ENCODE data around the gene NLGN3.

NLGN3 gene

DNA sequence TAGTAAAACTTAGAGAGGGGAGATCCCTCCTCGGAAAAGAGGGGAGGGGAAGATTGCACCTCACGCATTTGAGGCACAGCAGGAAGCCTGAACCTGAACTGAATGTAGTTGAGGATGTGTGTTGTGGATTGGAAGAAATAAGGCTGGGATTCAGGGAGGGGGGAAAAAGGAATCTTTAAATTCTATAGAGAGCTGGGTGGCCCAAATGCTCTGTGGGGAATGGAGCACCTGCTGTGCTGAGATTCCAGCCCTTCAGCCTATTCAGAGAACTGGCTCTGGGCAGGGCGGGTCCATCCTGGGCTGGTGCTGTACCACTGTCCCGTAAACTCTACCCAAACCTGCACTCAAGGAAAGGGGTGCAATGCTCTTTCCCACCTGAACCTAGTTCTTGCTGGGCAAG is 44.9 kb upstream of the NLGN3 start:
- TF ChIP-seq, protein P1, sequence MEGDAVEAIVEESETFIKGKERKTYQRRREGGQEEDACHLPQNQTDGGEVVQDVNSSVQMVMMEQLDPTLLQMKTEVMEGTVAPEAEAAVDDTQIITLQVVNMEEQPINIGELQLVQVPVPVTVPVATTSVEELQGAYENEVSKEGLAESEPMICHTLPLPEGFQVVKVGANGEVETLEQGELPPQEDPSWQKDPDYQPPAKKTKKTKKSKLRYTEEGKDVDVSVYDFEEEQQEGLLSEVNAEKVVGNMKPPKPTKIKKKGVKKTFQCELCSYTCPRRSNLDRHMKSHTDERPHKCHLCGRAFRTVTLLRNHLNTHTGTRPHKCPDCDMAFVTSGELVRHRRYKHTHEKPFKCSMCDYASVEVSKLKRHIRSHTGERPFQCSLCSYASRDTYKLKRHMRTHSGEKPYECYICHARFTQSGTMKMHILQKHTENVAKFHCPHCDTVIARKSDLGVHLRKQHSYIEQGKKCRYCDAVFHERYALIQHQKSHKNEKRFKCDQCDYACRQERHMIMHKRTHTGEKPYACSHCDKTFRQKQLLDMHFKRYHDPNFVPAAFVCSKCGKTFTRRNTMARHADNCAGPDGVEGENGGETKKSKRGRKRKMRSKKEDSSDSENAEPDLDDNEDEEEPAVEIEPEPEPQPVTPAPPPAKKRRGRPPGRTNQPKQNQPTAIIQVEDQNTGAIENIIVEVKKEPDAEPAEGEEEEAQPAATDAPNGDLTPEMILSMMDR (IDR thresholded peaks at IDR 0.05; ENCODE audit: low read depth, low read length) = no peak
- DNase-seq (ENCODE audit: extremely low read depth, low read depth) = no peak

DNA sequence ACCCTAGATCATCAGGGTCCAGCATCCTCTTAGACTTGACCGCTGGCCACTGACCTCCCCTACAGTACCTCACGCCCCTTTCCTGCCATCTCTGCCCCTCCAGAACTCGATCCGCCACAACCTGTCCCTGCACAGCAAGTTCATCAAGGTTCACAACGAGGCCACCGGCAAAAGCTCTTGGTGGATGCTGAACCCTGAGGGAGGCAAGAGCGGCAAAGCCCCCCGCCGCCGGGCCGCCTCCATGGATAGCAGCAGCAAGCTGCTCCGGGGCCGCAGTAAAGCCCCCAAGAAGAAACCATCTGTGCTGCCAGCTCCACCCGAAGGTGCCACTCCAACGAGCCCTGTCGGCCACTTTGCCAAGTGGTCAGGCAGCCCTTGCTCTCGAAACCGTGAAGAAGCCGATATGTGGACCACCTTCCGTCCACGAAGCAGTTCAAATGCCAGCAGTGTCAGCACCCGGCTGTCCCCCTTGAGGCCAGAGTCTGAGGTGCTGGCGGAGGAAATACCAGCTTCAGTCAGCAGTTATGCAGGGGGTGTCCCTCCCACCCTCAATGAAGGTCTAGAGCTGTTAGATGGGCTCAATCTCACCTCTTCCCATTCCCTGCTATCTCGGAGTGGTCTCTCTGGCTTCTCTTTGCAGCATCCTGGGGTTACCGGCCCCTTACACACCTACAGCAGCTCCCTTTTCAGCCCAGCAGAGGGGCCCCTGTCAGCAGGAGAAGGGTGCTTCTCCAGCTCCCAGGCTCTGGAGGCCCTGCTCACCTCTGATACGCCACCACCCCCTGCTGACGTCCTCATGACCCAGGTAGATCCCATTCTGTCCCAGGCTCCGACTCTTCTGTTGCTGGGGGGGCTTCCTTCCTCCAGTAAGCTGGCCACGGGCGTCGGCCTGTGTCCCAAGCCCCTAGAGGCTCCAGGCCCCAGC is 43.8 kb upstream of the NLGN3 start:
- DNase-seq (ENCODE audit: extremely low read depth, low read depth) = no peak
- TF ChIP-seq, protein P1 (IDR thresholded peaks at IDR 0.05; ENCODE audit: low read depth, low read length) = no peak

DNA sequence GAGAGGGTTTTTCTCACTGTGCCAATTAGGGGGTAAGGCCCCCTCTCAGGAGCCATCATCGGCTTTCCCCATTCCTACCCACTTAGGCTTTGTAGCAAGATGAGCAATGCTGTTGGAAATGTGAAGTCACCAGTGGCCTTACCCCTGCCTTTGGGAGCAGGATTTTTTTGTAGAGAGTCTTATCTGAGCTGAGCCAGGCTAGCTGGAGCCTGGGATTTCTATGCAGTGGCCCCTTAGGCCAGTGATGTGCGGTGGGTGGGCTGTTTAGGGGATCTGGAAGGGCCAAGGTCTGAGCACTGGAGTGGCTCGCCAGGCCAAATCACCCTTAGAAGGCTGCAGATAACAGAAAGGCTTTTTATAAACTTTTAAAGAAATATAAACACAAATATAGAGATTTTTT is 42.3 kb upstream of the NLGN3 start:
- TF ChIP-seq, protein P1 (IDR thresholded peaks at IDR 0.05; ENCODE audit: low read depth, low read length) = no peak
- no peak for DNase-seq (ENCODE audit: extremely low read depth, low read depth)

DNA sequence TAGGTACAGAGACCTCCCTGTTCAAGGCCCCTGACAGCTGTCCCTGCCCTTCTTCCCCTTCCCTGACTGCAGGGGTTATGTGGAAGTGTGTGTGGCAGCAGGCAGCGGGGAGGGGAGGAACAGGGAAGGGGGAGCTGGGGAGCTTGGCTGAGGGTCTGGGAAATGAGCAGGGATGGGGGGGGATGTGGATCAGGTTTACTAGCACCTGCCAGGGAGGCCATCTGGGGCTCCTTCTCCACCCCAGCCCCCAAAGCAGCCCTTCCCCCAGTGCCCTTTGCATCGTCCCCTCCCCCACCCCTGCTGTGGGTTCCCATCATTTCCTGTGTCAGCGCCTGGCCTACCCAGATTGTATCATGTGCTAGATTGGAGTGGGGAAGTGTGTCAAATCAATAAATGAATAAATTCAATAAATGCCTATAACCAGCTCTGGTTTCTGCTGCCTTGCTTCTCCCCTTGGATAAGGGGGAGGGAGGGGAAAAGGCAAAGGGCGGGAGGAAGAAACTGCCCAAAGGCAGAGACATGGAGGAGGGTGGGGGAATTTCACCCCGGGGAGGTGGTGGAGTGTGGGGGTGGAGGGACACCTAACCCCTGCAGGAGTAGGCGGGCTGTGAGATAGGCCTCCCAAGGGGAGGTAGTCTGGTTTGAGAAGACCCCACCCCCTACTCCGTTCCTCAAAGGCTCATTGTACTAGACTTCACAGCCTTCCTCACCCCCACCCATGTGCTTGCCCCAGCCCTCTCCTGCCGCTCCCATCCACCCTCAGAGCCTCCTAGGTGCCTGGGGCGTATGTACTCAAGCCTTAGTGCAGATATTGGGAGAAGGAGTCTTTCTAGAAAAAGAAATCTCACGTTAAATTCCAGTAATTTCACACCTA is 41.3 kb upstream of the NLGN3 start:
- no peak for DNase-seq (ENCODE audit: extremely low read depth, low read depth)
- TF ChIP-seq, protein P1 (IDR thresholded peaks at IDR 0.05; ENCODE audit: low read depth, low read length) = no peak

DNA sequence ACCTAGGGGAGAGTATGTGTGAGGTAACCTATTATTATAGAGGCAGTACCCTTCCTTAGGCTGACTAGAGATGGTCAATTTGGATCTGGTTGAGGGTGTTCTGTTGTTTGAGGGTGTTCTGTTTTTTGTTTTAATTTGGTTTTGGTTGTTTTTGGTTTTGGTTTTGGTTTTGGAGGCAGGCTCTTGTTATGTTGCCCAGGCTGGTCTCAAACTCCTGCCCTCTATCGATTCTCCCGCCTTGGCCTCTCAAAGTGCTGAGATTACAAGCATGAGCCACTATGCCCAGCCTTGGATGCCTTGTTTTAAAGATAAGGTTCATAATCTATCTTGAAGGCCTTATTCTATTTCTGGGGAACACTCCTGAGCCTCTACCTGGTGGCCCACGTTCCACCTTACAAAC is 39.0 kb upstream of the NLGN3 start:
- TF ChIP-seq, protein P1 (IDR thresholded peaks at IDR 0.05; ENCODE audit: low read depth, low read length) = no peak
- no peak for DNase-seq (ENCODE audit: extremely low read depth, low read depth)

DNA sequence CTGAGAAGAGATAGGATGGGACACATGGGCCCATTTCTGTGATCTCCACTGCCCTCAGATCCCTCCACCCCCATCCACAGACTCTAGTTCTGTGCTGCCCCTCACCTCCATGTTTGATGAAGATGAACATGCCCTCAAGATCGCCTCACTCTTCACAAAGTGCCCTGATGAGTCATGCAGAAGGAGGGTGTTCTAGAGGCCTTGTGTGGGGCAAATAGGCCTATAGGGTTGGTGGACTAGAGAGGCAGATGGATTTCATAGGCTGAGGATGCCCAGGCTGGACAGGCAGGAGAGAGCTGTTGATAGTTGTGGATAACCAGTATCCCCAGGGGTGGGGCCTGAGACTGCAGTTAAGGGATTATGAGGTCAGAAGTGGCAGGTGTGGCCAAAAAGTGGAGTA is 38.2 kb upstream of the NLGN3 start, which contains the start of gene CXorf65:
TSS of gene CXorf65 (minus strand) at position 314 of the 400 bp plus-strand sequence. CDS start at position 130, 184 bp downstream.
- DNase-seq (ENCODE audit: extremely low read depth, low read depth) = no peak
- TF ChIP-seq, protein P1 (IDR thresholded peaks at IDR 0.05; ENCODE audit: low read depth, low read length) = no peak

Data from AG09319 (cell line).